HepG2 (cell line): ENCODE data around the gene RASSF7. TPM values are rescaled to one million over a fixed set of nuclear protein-coding genes. Genes with fewer than 3 reads are reported as not detected.

ENCODE experiments used
- AKNA ChIP-seq: sonication (generic); formaldehyde crosslinking; IDR thresholded peaks from 2 replicates; pipeline ENCODE4 v1.4.0; 2020; ENCODE audit warnings: missing genetic modification reagents, borderline replicate concordance
- ARID2 ChIP-seq: sonication (generic); formaldehyde crosslinking; IDR thresholded peaks from 2 replicates; pipeline ENCODE4 v1.8.1; 2022; ENCODE audit warnings: mild to moderate bottlenecking, missing genetic modification reagents, borderline replicate concordance
- ATF4 ChIP-seq, 2 experiments: fragments of 450-650 bp in 1 of 2; sonication (generic) in 1 of 2; formaldehyde crosslinking; IDR thresholded peaks; 2 replicates each; pipeline versions ENCODE4 v1.5.0 to v1.8.0; 2020 to 2022; ENCODE audit warnings: mild to moderate bottlenecking in 1 of 2, missing genetic modification reagents in 1 of 2
- BATF2 ChIP-seq: sonication (generic); formaldehyde crosslinking; IDR thresholded peaks from 2 replicates; pipeline ENCODE4 v1.8.0; 2022; ENCODE audit warnings: mild to moderate bottlenecking, missing genetic modification reagents, moderate library complexity
- KDM4B ChIP-seq: sonication (generic); formaldehyde crosslinking; IDR thresholded peaks from 2 replicates; pipeline ENCODE4 v1.4.0; 2020; ENCODE audit warnings: missing genetic modification reagents
- KLF15 ChIP-seq: sonication (generic); formaldehyde crosslinking; IDR thresholded peaks from 2 replicates; pipeline ENCODE4 v1.8.1; 2023; ENCODE audit warnings: borderline replicate concordance, mild to moderate bottlenecking, inconsistent platforms, missing genetic modification reagents, mixed read lengths
- NCOR1 ChIP-seq: fragments of 200-600 bp; sonication (generic); IDR thresholded peaks from 2 replicates; pipeline ENCODE4 v1.7.0; 2017; ENCODE audit warnings: antibody characterized with exemption, low read length, borderline replicate concordance
- POLR2A ChIP-seq, 2 experiments: IDR thresholded peaks; 2 replicates each; pipeline ENCODE4 v1.6.1; 2011; ENCODE audit warnings: low read depth in 2 of 2, low read length in 2 of 2, mild to moderate bottlenecking in 1 of 2, moderate library complexity in 1 of 2; ENCODE audit not compliant: insufficient read depth in 1 of 2
- SATB2 ChIP-seq: sonication (generic); formaldehyde crosslinking; IDR thresholded peaks from 2 replicates; pipeline ENCODE4 v1.5.0; 2020; ENCODE audit warnings: missing genetic modification reagents
- SSRP1 ChIP-seq: IDR thresholded peaks from 2 replicates; pipeline ENCODE4 v1.6.1; 2016; ENCODE audit warnings: control low read depth
- YEATS2 ChIP-seq: sonication (generic); formaldehyde crosslinking; IDR thresholded peaks from 2 replicates; pipeline ENCODE4 v1.4.0; 2020; ENCODE audit warnings: missing genetic modification reagents, borderline replicate concordance
- ZNF557 ChIP-seq: sonication (generic); formaldehyde crosslinking; IDR thresholded peaks from 2 replicates; pipeline ENCODE4 v1.4.0; 2020; ENCODE audit warnings: missing genetic modification reagents
- ZNF598 ChIP-seq: sonication (generic); formaldehyde crosslinking; IDR thresholded peaks from 2 replicates; pipeline ENCODE4 v1.5.1; 2020; ENCODE audit warnings: mild to moderate bottlenecking, missing genetic modification reagents, borderline replicate concordance
- ZNF709 ChIP-seq: sonication (generic); formaldehyde crosslinking; IDR thresholded peaks from 2 replicates; pipeline ENCODE4 v1.5.0; 2020; ENCODE audit warnings: mild to moderate bottlenecking, missing genetic modification reagents
- ZNF749 ChIP-seq: sonication (generic); formaldehyde crosslinking; IDR thresholded peaks from 2 replicates; pipeline ENCODE4 v1.8.0; 2022; ENCODE audit warnings: mild to moderate bottlenecking, missing genetic modification reagents, moderate library complexity, borderline replicate concordance
- polyA plus RNA-seq, 8 experiments: library from polyadenylated mRNA; depleted of rRNA in 3 of 8; stranded (reverse) in 7 of 8; unstranded in 1 of 8; fragments of >200 nt; fragmentation: Illumina TruSeq in 4 of 8; extraction: Trizol in 4 of 8; gene quantifications; 2 replicates each; pipeline versions ENCODE4 v1.2.1 to v1.2.3, GENCODE V29; 2011 to 2016; ENCODE audit warnings: low read depth in 4 of 8, missing spikeins in 1 of 8, mixed read lengths in 1 of 8; ENCODE audit not compliant: insufficient read depth in 1 of 8
- total RNA-seq, 5 experiments: library from RNA; depleted of rRNA; stranded (reverse); fragments of >200 nt; fragmentation: Illumina TruSeq; extraction: Trizol; gene quantifications; 2 replicates each; pipeline ENCODE4 v1.2.3, GENCODE V29; 2016; ENCODE audit warnings: low read depth in 1 of 5
- TF ChIP-seq, protein P1 (sequence below): IDR thresholded peaks from 2 replicates; pipeline ENCODE4 v1.6.1; 2016; ENCODE audit warnings: mild to moderate bottlenecking
- TF ChIP-seq, protein P2 (sequence below): sonication (generic); formaldehyde crosslinking; IDR thresholded peaks from 2 replicates; pipeline ENCODE4 v1.4.0; 2020; ENCODE audit warnings: missing genetic modification reagents, borderline replicate concordance

RASSF7 gene
- total and polyA plus RNA-seq, 2 of the 13 experiments (the other 11 are each of a cell fraction or from before 2014, with no cell fraction given): 20.2 to 28.6 TPM

- peak; percentile 60; the same call in 1 of the 2 replicates for TF ChIP-seq ZNF749 (CRISPR knock-in tag)
- TF ChIP-seq, protein P1, sequence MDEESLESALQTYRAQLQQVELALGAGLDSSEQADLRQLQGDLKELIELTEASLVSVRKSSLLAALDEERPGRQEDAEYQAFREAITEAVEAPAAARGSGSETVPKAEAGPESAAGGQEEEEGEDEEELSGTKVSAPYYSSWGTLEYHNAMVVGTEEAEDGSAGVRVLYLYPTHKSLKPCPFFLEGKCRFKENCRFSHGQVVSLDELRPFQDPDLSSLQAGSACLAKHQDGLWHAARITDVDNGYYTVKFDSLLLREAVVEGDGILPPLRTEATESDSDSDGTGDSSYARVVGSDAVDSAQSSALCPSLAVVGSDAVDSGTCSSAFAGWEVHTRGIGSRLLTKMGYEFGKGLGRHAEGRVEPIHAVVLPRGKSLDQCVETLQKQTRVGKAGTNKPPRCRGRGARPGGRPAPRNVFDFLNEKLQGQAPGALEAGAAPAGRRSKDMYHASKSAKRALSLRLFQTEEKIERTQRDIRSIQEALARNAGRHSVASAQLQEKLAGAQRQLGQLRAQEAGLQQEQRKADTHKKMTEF: 0 out of 2 replicates have a peak, but pooled peaks have one; percentile 21
- TF ChIP-seq NCOR1: no peak
- peak; percentile 52; the same call in 1 of the 2 replicates for TF ChIP-seq YEATS2 (CRISPR knock-in tag)
- TF ChIP-seq ZNF709 (CRISPR knock-in tag): no peak
- no peak for TF ChIP-seq BATF2 (CRISPR knock-in tag)
- TF ChIP-seq ARID2: no peak
- TF ChIP-seq KLF15 (CRISPR knock-in tag): no peak
- TF ChIP-seq ATF4 (CRISPR knock-in tag; IDR thresholded peaks at IDR 0.05): no peak
- TF ChIP-seq POLR2A (IDR thresholded peaks at IDR 0.05; ENCODE audit: insufficient read depth in 1 of 2, low read depth in 2 of 2, low read length in 2 of 2): no peak
- no peak for TF ChIP-seq ZNF557 (CRISPR knock-in tag)
- TF ChIP-seq KDM4B (CRISPR knock-in tag): no peak
- TF ChIP-seq, protein P2, sequence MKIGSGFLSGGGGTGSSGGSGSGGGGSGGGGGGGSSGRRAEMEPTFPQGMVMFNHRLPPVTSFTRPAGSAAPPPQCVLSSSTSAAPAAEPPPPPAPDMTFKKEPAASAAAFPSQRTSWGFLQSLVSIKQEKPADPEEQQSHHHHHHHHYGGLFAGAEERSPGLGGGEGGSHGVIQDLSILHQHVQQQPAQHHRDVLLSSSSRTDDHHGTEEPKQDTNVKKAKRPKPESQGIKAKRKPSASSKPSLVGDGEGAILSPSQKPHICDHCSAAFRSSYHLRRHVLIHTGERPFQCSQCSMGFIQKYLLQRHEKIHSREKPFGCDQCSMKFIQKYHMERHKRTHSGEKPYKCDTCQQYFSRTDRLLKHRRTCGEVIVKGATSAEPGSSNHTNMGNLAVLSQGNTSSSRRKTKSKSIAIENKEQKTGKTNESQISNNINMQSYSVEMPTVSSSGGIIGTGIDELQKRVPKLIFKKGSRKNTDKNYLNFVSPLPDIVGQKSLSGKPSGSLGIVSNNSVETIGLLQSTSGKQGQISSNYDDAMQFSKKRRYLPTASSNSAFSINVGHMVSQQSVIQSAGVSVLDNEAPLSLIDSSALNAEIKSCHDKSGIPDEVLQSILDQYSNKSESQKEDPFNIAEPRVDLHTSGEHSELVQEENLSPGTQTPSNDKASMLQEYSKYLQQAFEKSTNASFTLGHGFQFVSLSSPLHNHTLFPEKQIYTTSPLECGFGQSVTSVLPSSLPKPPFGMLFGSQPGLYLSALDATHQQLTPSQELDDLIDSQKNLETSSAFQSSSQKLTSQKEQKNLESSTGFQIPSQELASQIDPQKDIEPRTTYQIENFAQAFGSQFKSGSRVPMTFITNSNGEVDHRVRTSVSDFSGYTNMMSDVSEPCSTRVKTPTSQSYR: no peak
- TF ChIP-seq ZNF598 (CRISPR knock-in tag): no peak; the same call in 1 of the 2 replicates
- no peak for TF ChIP-seq AKNA
- no peak for TF ChIP-seq SSRP1 (CRISPR knock-in tag)
- TF ChIP-seq SATB2 (CRISPR knock-in tag): no peak
These were observed 19.2 kb downstream of the RASSF7 start (continued) for GRCh38 chr11:579830-580601.
